Ovary (tissue), 10 donors: Measurements from ENCODE around the gene SLC25A27. TPM values are rescaled to one million over a fixed set of nuclear protein-coding genes. Genes with fewer than 3 reads are reported as not detected.

ENCODE experiments used
- DNase-seq, 5 donors: peaks; one replicate each; pipeline ENCODE4 v3.0.0-alpha.2; 2019 to 2020
- H3K27ac ChIP-seq, 2 donors: fragments of 200-600 bp; one replicate each; pipeline versions ENCODE4 v1.5.1 to v1.8.0; 2019 to 2022
- H3K27me3 ChIP-seq: fragments of 200-600 bp; one replicate; pipeline ENCODE4 v1.8.0; 2022
- H3K36me3 ChIP-seq: fragments of 200-600 bp; sonication (generic); one replicate; pipeline ENCODE4 v1.5.1; 2019
- H3K4me1 ChIP-seq: one replicate; pipeline ENCODE4 v1.8.1; 2013; ENCODE audit warnings: mild to moderate bottlenecking, moderate library complexity; ENCODE audit not compliant: insufficient read depth
- H3K4me3 ChIP-seq: fragments of 200-600 bp; sonication (generic); one replicate; pipeline ENCODE4 v1.5.1; 2017
- H3K9me3 ChIP-seq, 2 donors: fragments of 200-600 bp in 1 of 2; sonication (generic) in 1 of 2; one replicate each; pipeline versions ENCODE4 v1.5.1 to v1.8.1; 2013 to 2019; ENCODE audit warnings: mild to moderate bottlenecking in 1 of 2, moderate library complexity in 1 of 2
- CTCF ChIP-seq, 3 donors: fragments of 450-650 bp in 2 of 3; fragments of 200-600 bp in 1 of 3; IDR thresholded peaks; one replicate each; pipeline versions ENCODE4 v1.5.1 to v1.8.0; 2016 to 2022; ENCODE audit warnings: antibody characterized with exemption in 3 of 3, mild to moderate bottlenecking in 1 of 3
- EP300 ChIP-seq: sonication (generic); formaldehyde crosslinking; IDR thresholded peaks from one replicate; pipeline ENCODE4 v1.6.1; 2017; ENCODE audit warnings: antibody characterized with exemption
- POLR2A ChIP-seq: fragments of 450-650 bp; IDR thresholded peaks from one replicate; pipeline ENCODE4 v1.6.1; 2017; ENCODE audit warnings: antibody characterized with exemption, mild to moderate bottlenecking, moderate library complexity
- WGBS, 3 donors: extraction: QIAGEN DNeasy Blood & Tissue Kit in 1 of 3; methylation state at CpG; one replicate each; pipeline versions ENCODE4 v1.1.5 to v1.1.7; 2013 to 2017; 5-methylcytosine and 5-hydroxymethylcytosine counted together
- intact Hi-C, 4 donors: fragments of 100-400 bp; cut with DNase I; formaldehyde crosslinking; loops; one replicate each; pipeline versions ENCODE4 v1.11.0 to v1.15.1; 2022 to 2023
- long read RNA-seq, 3 donors: library from polyadenylated mRNA in 2 of 3; unstranded in 2 of 3; transcript quantifications; one replicate each; pipeline ENCODE4 v2.0.0 and lab custom pipeline, GENCODE V29; 2021 to 2026
- polyA plus RNA-seq, 2 donors: library from polyadenylated mRNA; stranded (reverse); fragments of 200-250 nt in 1 of 2; fragments of 350-450 nt in 1 of 2; fragmentation: Illumina TruSeq in 1 of 2; extraction: RNeasy Lipid Tissue Mini Kit (QIAGEN cat#74804) in 1 of 2; gene quantifications; one replicate each; pipeline ENCODE4 v1.2.3, GENCODE V29; 2013 to 2014
- total RNA-seq, 7 donors: library from RNA; depleted of rRNA in 2 of 7; stranded (reverse); fragments of >200 nt in 2 of 7; fragmentation: NEBNext Ultra II Directional in 3 of 7; extraction: Animal tissue kit (Norgen Biotek cat#: 25700) in 3 of 7; gene quantifications; one replicate each; pipeline versions ENCODE4 v1.1.0 to v1.2.4, GENCODE V29; 2016 to 2023
- donor health status: DM: no; HTN: no; CAD: no; lungs with moderate emphysema.
- donor health status: DM: no; HTN: no; CAD: no.
- donor health status: Bipolar disorder and iron deficiency.
- donor health status: DM: yes; HTN: yes; CAD: no.
- donor health status: DM: no; HTN: no; CAD: no.
- donor health status: DM: yes; HTN: yes; CAD: no.

Gene SLC25A27
- 10 to 100 TPM; 21.0 to 56.9 (median 37.0) TPM for total RNA-seq
- polyA plus RNA-seq, result 10 to 100 TPM; 28.8 to 49.2 TPM
- long read RNA-seq, donor 1, partial matches to known transcripts, result 0 of 8 reads
- long read RNA-seq, donor 1, other reads (novel, unspliced or antisense), result 5 of 8 reads
- long read RNA-seq, donor 2, partial matches to known transcripts, result 16 of 17 reads
- long read RNA-seq, donor 2, other reads (novel, unspliced or antisense), result 0 of 17 reads
- long read RNA-seq, donor 3, partial matches to known transcripts, result 4 of 6 reads
- long read RNA-seq, donor 3, other reads (novel, unspliced or antisense), result 1 of 6 reads

- WGBS, 3 donors, result 0% methylated on average over 71 to 72 of the region's 72 CpGs
- DNase-seq, result peak; percentile 92 to 96 (median 94)
These were observed at the start of gene SLC25A27, which contains the start of gene CYP39A1 for GRCh38 chr6:46652603-46653438. Gene SLC25A27 (plus strand): TSS chr6:46652975. CDS start chr6:46653193, 218 bp downstream. Gene CYP39A1 (minus strand): TSS chr6:46652818. CDS start chr6:46652582, 236 bp downstream.

GRCh38 chr6:46605091-46605797 is 47.5 kb upstream of the SLC25A27 start:
- intact Hi-C loops, result no loop called here
- no peak for TF ChIP-seq POLR2A
- no peaks in the 10 kb centered on the region for H3K27me3 ChIP-seq
- no peak overlapping the region for H3K4me3 ChIP-seq
- 77 to 90% (median 85%) methylated on average over 3 of the region's 3 CpGs for WGBS, 3 donors
- H3K36me3 ChIP-seq, result no peaks in the 10 kb centered on the region
- no peaks in the 10 kb centered on the region for H3K9me3 ChIP-seq
- DNase-seq, result no peak
- H3K27ac ChIP-seq, result no peak overlapping the region
- no peaks in the 10 kb centered on the region for H3K4me1 ChIP-seq

More at GRCh38 chr6:46652603-46653438, at the start of gene SLC25A27, which contains the start of gene CYP39A1:
- peak within 1 kb of the TSS; percentile 97 for H3K4me3 ChIP-seq
- H3K4me1 ChIP-seq, result peaks cover 4% of the 10 kb centered on the region
- peak within 1 kb of the TSS; percentile 57 to 87 for H3K27ac ChIP-seq
- no peaks in the 10 kb centered on the region for H3K9me3 ChIP-seq
- no peaks in the 10 kb centered on the region for H3K27me3 ChIP-seq
- TF ChIP-seq EP300 (no peak), POLR2A (no peak), CTCF (IDR thresholded peaks at IDR 0.05) (no peak)
- intact Hi-C loops, result no loop called here
- no peaks in the 10 kb centered on the region for H3K36me3 ChIP-seq

GRCh38 chr6:46606338-46606737 is 46.4 kb upstream of the SLC25A27 start:
- 69 to 90% (median 80%) methylated on average over 3 of the region's 3 CpGs for WGBS, 3 donors
- intact Hi-C loops, result no loop called here
- no peak overlapping the region for H3K4me3 ChIP-seq
- no peaks in the 10 kb centered on the region for H3K36me3 ChIP-seq
- TF ChIP-seq POLR2A (no peak), CTCF (IDR thresholded peaks at IDR 0.05) (no peak), EP300 (no peak)
- H3K9me3 ChIP-seq, result no peaks in the 10 kb centered on the region
- DNase-seq, result no peak
- no peak overlapping the region for H3K27ac ChIP-seq
- H3K27me3 ChIP-seq, result no peaks in the 10 kb centered on the region
- H3K4me1 ChIP-seq, result no peaks in the 10 kb centered on the region

GRCh38 chr6:46610862-46611553 is 41.8 kb upstream of the SLC25A27 start:
- no peak for TF ChIP-seq CTCF (IDR thresholded peaks at IDR 0.05)
- TF ChIP-seq EP300, result no peak
- TF ChIP-seq POLR2A, result no peak
- Histone ChIP-seq H3K27me3 (no peaks in the 10 kb centered on the region), H3K4me3 (no peak overlapping the region), H3K36me3 (no peaks in the 10 kb centered on the region), H3K4me1 (no peaks in the 10 kb centered on the region), H3K27ac (no peak overlapping the region), H3K9me3 (no peaks in the 10 kb centered on the region)
- intact Hi-C loops, result loop anchor here in 1 of 4 donors (10.0 kb wide), 1 partner anchor 686 kb away; no protein-coding TSS in a partner anchor
- 71 to 84% (median 72%) methylated on average over 3 of the region's 3 CpGs for WGBS, 3 donors
- DNase-seq, result no peak
